Ishikawa (cell line): ENCODE measurements around the gene ASPG.

Experiments
- NFIC ChIP-seq: IDR thresholded peaks from 2 replicates; pipeline ENCODE4 v1.6.1; 2012
- RAD21 ChIP-seq: IDR thresholded peaks from 2 replicates; pipeline ENCODE4 v1.6.1; 2012; ENCODE audit warnings: low read depth
- TAF1 ChIP-seq: IDR thresholded peaks from 2 replicates; pipeline ENCODE4 v1.6.1; 2012; ENCODE audit warnings: low read depth, mild to moderate bottlenecking
- TCF12 ChIP-seq: IDR thresholded peaks from 2 replicates; pipeline ENCODE4 v1.6.1; 2012; ENCODE audit warnings: low read depth
- TF ChIP-seq, protein P1 (sequence below): IDR thresholded peaks from 2 replicates; pipeline ENCODE4 v1.6.1; 2012

DNA sequence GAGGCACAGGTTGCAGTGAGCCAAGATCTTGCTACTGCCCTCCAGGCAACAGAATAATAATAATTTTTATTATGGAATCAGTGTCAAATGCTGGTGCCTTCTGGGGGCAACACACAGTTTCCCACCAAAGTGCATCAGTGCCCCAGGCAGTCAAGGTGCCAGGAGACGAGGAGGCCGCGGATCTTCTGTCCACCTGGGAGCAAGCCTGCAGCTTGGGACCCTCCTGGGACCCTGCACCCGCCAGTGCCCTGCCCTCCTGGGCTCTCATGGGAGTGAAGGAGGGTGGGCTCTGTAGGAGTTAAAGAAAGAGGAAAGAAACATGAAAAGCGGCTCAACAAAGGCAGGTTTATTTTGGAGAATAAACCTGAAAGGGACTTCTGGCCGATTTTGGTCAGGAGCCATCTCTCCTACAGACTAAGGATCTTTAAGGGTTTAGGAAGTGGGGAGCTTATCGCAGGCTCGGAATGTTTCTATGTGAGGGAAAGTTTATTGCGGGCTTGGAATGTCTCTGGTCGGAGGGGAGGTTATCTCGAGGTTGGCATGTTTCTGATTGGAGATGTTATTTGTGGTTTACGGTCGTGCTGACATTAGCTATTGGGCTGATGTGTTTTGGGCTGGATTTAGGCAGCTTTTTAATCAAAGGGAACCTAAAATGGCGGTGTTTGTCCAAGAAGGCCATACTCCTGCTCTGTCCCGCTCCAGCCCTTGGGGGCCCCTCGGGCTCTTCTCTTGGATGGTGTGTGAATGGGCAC lies 1.1 kb upstream of the ASPG start:
- no peak for TF ChIP-seq TCF12
- TF ChIP-seq, protein P1, sequence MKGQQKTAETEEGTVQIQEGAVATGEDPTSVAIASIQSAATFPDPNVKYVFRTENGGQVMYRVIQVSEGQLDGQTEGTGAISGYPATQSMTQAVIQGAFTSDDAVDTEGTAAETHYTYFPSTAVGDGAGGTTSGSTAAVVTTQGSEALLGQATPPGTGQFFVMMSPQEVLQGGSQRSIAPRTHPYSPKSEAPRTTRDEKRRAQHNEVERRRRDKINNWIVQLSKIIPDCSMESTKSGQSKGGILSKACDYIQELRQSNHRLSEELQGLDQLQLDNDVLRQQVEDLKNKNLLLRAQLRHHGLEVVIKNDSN = no peak
- TF ChIP-seq NFIC = no peak
- TF ChIP-seq RAD21 = no peak
- no peak for TF ChIP-seq TAF1
